GM18951 (cell line): ENCODE measurements around the gene RBM17.

Source experiments
- POLR2A ChIP-seq: IDR thresholded peaks from 4 replicates; pipeline ENCODE4 v1.6.1; 2011; ENCODE audit warnings: mild to moderate bottlenecking; ENCODE audit not compliant: insufficient read length, insufficient read depth; ENCODE audit errors: extremely low read depth
- in situ Hi-C: fragments of 300-500 bp; cut with MboI; formaldehyde crosslinking; loops from one replicate; pipeline ENCODE4 v1.12.0; 2022; ENCODE audit warnings: low sequenced_read_pairs, mixed read lengths, inconsistent platforms; ENCODE audit not compliant: unreplicated experiment

Gene RBM17

GRCh38 chr10:6098156-6098555 is 9.3 kb downstream of the RBM17 start:
- no peak for TF ChIP-seq POLR2A
- in situ Hi-C loops = no loop called here

GRCh38 chr10:6100370-6100769 is 11.5 kb downstream of the RBM17 start:
- in situ Hi-C loops = no loop called here
- TF ChIP-seq POLR2A = no peak

- in situ Hi-C loops = no loop called here
- peak; percentile 36 for TF ChIP-seq POLR2A
Measured at GRCh38 chr10:6101181-6101580, 12.3 kb downstream of the RBM17 start.

GRCh38 chr10:6102128-6102527 is 13.3 kb downstream of the RBM17 start:
- no peak for TF ChIP-seq POLR2A
- in situ Hi-C loops = no loop called here

GRCh38 chr10:6103591-6103990 is 14.8 kb downstream of the RBM17 start:
- in situ Hi-C loops = no loop called here
- TF ChIP-seq POLR2A = no peak

- in situ Hi-C loops = loop anchor here (5.0 kb wide), 1 partner anchor 290 kb away; no protein-coding TSS in a partner anchor
Measured at GRCh38 chr10:6107616-6108015, 18.8 kb downstream of the RBM17 start.

- TF ChIP-seq POLR2A = no peak
- in situ Hi-C loops = loop anchor here (5.0 kb wide), 1 partner anchor 289 kb away; no protein-coding TSS in a partner anchor
Measured at GRCh38 chr10:6108072-6108471, 19.2 kb downstream of the RBM17 start.

- in situ Hi-C loops = loop anchor here (5.0 kb wide), 1 partner anchor 288 kb away; no protein-coding TSS in a partner anchor
Measured at GRCh38 chr10:6108631-6109443, 20.0 kb downstream of the RBM17 start.

GRCh38 chr10:6109444-6109775 is 20.6 kb downstream of the RBM17 start:
- TF ChIP-seq POLR2A = no peak
- in situ Hi-C loops = loop anchor here (5.0 kb wide), 1 partner anchor 288 kb away; no protein-coding TSS in a partner anchor

More at GRCh38 chr10:6108631-6109443, 20.0 kb downstream of the RBM17 start:
- TF ChIP-seq POLR2A = no peak

GRCh38 chr10:6110136-6110535 is 21.3 kb downstream of the RBM17 start:
- no peak for TF ChIP-seq POLR2A
- in situ Hi-C loops = no loop called here

GRCh38 chr10:6112893-6113292 is 24.1 kb downstream of the RBM17 start:
- in situ Hi-C loops = no loop called here
- TF ChIP-seq POLR2A = no peak

GRCh38 chr10:6114299-6114698 is 25.5 kb downstream of the RBM17 start:
- in situ Hi-C loops = no loop called here
- TF ChIP-seq POLR2A = no peak

GRCh38 chr10:6114805-6115341 is 26.0 kb downstream of the RBM17 start:
- in situ Hi-C loops = no loop called here
- TF ChIP-seq POLR2A = no peak

- no peak for TF ChIP-seq POLR2A
- in situ Hi-C loops = no loop called here
Measured at GRCh38 chr10:6115411-6115810, 26.6 kb downstream of the RBM17 start.
